ENCODE measurements around the gene LYSMD4.
A peak's percentile ranks its signal among the peaks of the same experiment; 100 is the strongest.

LYSMD4 gene

DNA sequence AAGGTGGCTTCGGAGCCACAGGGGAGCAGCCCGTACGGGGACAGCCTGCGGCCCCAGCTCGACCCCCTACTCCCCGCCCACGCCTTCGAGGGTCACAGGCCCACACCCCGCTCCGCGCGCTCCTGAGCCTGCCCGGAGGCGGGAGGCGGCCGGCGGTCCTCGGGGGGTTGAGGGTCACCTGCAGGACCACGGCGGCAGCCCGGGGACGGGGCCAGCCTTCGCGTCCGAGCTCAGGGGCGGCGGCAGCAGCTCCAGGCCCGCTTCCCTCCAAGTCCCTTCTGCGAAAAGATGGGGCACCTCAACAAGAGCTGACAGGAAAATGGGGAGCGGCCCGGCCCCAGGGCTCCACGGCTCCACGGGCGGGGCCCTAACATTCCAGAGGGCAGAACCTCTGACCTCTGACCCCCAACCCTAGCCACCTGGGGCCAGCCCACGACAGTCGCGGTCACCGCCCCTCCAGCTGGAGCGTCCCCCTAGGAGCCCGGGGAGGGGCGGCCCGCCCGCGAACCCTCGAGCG is 428 bp downstream of the LYSMD4 start:
- peak in 3 of 10 donors; percentile 24 to 88 (median 32) for DNase-seq
- intact Hi-C loops (cut with DNase I) = loop anchor here (1.0 to 10.0 kb wide), 4 partner anchors 168 to 628 kb away; partner anchors contain the start of genes LRRC28, MEF2A and SYNM

DNA sequence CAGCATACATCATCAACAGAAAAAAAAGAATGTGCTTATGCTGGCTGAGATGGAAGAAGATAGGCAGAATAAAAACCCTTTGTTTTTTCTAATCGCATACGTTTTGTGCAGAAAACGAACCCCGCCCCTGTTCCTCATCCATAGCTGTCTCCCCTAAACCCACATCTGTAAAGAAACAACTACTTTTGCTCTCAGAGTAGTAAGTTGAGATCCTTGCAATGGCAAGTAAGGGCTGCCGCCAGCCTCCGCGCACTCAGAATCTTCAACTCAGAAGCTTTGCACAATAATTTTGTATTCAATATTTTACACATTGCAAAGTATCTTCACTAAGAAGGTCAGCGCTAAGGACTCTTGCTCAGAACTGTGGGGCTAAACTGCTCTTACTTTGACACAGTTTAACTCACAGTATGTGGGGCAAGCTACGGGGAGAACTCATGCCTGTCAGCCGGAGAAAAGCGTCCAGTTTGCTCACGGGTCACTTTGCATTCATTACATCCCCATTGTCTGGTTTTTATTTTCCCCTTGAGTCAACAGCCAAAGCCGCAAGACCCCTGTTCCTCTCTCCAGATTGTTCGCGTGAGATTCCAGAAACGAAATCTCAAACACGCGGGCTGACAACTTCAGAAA is 1.0 kb downstream of the LYSMD4 start:
- no peak for DNase-seq
- intact Hi-C loops (cut with DNase I) = loop anchor here (5.0 to 10.0 kb wide), 3 partner anchors 167 to 627 kb away; partner anchors contain the start of genes MEF2A and SYNM

DNA sequence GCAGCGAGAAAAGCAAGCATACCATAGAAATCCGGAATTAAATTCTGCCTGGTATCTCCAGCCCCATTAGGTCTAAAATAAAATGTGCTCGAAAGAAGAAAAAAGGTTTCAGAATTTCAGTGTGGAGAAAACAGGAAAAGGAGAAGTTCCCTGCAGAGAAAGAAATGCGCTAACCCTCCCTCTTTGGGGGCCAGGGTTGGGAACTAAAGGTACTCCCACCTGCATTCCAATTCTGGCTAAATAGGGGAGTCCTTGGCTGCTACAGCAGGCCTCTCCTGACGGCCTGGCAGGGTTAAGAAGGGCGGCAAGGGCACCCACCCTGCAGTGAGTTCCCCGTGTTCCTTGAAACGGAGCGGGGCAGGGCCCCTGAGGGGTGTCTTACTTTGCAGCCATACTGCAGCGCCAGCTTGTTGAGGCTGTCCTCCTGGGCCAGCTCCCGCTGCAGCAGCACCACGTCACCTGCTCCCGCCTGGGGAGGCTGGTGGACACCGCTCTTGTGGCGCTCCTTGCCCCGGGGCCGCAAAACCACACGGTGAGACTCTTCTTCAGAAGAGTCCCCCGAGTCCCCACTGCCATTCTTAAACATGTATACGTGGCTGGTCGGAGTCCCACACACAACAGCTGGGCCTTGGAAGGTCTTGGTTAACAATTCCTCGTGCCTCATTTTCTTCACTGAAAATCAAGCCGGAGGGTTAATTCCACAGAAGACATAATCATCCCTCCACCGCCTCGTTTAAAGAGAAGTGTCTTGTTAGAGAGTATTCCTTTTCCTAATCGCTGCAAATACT is 1.7 kb downstream of the LYSMD4 start:
- peak in 2 of 10 donors; percentile 75 to 86 for DNase-seq
- intact Hi-C loops (cut with DNase I) = loop anchor here (2.0 to 10.0 kb wide), 4 partner anchors 167 to 627 kb away; partner anchors contain the start of genes MEF2A and SYNM

DNA sequence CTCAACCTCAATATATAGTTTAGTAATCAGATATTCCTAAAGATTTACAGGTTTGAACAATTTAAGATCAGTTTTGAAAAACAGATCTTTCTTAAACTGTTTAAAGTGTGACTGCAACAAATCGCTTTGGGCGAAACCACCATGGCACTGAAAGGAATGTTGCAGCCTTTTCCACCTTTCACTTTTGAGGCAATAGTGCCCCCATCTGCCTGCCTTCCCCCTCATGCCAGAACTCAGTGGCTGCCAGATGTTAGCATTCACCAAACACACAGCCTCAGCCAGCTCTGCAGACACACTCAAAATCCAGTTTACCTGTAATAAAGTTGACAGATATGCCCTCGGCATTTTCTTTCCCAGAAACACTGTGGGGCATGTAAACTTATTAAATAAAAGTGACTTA is 3.3 kb downstream of the LYSMD4 start:
- intact Hi-C loops (cut with DNase I) = loop anchor here (2.0 to 10.0 kb wide), 4 partner anchors 165 to 625 kb away; partner anchors contain the start of genes MEF2A and SYNM
- peak in 7 of 10 donors; percentile 51 to 90 (median 63) for DNase-seq

DNA sequence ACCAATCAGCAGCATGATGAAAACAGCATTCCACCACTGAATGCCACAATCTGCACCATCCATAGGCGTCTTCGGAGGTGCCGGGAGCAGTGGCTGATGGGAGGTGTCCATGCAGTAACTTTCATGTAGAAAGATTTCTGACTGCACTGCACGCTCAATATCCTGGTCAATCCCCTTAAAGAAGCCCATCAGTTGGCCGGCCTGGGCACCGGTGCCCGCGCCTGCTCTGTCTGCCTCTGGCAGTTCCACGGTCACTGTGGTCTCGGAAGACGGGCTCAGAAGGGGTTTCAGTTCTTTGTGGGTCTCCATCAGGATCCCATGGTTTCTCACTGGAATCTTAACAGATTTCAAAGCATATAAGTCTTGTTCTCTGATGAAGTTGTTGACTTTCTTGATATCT is 3.9 kb downstream of the LYSMD4 start:
- DNase-seq = no peak
- intact Hi-C loops (cut with DNase I) = no loop called here

DNA sequence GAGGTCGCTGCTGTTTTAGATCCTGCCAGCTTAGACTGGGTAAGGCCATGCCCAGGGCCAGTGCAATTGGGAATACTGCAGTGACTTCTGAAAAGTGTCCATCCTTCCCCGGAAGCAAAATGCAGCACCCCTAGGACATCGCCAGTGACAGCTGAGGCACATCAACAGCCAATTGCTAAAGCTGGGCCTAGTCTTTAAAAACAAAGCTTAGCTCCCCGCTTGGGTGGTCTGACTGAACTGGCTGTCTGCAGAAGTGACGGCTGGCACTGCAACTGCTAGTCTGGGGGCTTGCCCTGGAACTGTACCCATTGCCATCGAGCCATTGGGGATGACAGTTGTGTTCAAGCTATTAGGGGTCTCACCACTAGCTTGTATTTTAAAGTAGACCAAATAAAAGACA is 4.3 kb downstream of the LYSMD4 start:
- intact Hi-C loops (cut with DNase I) = no loop called here
- DNase-seq = no peak

DNA sequence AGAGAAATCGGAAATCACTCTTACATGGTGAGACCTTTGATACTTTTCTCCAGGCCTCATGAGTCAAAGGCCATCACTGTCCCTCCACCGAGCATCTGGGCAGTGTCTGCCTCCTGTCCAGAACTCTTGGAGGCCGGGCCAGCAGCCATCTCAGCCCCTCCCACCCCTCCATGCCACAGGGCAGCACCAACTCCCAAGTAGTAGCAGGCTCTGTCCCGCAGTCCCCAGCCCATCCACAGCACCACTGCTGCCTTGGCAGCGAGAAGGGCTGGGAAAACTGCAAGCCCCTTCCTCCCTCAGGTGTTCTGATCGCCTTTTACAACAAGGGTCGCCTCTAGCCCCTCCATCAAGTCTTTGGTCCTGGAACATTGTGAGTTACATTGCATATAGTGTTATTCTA is 5.5 kb downstream of the LYSMD4 start:
- intact Hi-C loops (cut with DNase I) = no loop called here
- no peak for DNase-seq

DNA sequence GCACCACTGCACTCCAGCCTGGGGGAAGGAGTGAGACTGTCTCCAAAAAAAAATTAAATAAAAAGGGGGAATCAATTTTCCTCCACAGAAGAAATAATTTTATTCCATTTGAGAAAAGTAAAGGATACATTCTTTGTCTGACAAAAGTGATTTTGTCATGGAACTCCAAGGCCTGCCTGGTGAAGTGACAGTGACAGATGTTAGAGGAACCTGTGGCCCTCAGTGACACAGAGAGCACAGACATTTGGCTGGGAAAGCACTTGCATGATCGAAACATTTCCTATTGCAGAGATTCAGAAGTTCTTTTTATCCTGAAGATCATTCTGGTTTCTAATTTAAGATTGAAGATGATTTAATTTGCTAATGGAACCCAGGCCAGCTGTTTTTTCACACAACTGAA is 5.9 kb downstream of the LYSMD4 start:
- no peak for DNase-seq
- intact Hi-C loops (cut with DNase I) = no loop called here

DNA sequence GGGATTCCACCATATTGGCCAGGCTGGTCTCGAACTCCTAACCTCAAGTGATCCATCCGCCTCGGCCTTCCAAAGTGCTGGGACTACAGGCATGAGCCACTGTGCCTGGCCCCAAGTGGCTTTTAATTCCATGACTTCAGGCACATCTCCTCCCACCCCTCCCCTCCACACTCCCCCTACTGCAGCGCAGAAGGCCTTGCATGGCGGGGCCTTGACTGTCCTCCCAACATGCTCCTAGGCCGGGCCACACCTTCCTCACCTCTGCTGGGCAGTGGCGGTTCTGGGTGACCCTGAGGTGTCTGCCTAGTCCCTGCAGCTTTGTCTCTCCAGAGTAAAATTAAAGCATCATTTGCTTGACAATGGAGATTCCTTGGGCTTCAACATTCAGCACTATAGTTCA is 6.9 kb downstream of the LYSMD4 start:
- no peak for DNase-seq
- intact Hi-C loops (cut with DNase I) = no loop called here

DNA sequence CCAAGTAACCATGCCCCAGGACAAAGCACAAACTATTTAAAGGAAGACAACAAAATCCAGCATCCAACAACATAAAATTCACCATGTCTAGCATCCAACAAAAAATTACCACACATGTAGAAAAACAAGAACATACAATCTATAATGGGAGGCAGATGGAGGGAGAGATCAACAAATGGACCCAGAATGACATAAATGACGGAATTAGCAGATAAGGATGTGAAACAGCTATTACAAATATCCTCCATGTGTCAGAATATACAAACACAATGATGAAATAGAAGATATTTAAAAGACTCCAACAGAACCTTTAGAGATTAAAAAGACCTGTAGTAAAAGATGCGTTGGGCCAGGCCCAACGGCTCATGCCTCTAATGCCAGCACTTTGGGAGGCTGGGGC is 10.8 kb downstream of the LYSMD4 start:
- intact Hi-C loops (cut with DNase I) = no loop called here
- no peak for DNase-seq

DNA sequence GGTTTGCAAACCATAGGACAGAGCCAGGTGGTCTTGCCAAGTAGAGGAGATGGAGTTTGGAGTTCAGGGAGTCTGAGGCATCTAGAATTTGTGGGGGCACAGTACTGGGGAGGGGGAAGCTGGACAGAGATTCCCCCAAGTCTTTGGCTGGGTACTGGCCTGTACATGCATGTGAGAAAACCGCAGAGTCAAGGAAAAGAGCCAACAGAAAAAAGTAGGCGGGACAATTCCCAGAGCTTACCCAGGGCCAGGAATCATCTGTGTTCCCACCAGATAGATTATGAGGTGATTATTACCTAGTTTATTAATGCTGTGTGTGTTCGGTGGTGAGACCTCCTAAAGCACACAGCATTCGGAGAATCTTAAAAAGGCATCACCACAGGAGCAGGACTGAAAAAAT is 11.3 kb downstream of the LYSMD4 start:
- intact Hi-C loops (cut with DNase I) = no loop called here
- no peak for DNase-seq

DNA sequence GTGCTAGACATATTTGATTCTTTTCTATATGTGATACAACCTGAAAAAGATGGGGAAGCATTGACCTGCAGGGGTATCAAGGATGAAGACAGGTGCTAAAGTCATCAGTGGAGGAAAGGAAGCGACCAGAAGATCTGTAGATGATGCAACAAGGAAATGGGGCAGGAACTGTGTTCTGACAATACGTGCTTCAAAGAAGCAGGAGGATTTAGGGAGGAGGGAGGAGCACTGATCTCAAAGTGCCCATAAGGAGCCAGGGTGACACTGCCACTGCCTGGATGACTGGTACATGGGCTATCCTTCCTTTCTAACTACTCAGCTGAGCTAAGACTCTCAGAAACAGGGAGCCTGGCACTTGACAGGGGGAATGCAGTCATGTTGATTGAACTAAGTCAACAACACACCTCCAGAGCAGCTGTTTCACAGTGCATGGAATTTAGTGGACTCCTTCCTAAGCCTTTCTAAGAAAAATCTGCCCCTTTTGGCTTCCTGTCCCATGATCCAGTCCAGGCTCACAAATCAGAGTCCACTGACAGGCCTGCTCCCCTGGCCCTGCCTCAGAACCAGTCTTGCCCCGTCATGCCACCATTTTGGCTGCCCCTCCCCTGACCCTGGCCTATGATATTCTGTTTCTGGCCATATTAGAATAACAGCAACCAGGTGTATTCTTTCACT is 12.0 kb downstream of the LYSMD4 start:
- intact Hi-C loops (cut with DNase I) = no loop called here
- DNase-seq = no peak

DNA sequence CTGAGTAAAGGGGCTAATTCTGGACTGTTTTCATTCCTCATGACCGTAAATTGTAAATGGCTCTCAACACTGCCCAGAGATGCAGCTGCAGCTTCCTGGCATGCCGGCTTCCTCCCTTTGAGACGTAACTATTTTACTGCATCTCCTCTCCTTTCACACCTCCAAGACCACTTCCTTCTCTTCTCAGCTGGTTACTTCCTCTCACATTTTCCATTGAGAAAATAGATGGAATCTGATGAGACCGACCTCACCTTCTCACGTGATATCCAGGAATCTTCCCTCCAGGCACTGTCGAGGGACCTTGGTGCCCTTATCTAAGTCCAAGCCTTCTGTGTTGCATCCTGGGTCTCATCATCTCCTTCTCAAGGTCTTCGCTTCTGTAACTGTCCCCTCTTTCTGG is 12.7 kb downstream of the LYSMD4 start:
- DNase-seq = no peak
- intact Hi-C loops (cut with DNase I) = no loop called here

DNA sequence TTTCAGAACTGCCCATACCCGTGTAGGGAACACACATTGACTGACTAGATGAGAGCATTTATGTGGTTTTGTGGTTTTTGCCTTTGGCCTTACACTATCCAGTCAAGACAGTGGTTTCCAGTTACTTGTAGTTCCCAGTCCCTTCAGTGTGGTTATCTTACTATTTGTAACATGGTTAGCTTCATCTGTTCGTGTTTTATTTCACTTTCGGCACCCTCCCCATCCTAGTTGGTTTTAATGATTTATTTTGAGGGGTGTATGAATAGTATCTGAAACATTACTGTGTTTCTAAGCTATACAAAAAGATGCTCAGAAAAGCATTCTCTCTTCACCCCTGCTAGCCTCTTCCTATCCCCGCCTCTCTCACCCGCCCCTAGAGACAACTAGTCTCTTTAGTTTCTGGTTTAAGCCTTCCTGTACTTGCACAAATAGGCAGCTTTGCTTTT is 14.1 kb downstream of the LYSMD4 start:
- intact Hi-C loops (cut with DNase I) = no loop called here
- no peak for DNase-seq

DNA sequence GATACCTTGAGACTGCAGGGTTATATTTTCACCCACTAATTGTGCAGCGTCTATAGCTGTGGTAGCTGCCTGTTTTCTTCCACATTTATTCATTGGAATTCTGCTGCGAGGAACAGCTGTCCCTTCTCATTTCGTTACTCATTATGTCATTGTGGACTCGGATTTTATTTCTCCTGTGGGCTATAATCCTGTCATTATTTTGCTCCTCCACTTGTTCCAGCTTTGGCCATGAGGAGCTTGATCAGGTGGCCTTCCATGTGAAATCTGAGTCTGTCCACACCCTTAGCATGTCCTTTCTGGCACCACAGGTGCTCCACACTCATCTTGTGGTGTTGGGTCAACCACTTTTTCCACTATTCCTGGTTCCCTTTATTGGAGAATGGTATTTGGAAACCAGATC is 14.8 kb downstream of the LYSMD4 start:
- DNase-seq = no peak

DNA sequence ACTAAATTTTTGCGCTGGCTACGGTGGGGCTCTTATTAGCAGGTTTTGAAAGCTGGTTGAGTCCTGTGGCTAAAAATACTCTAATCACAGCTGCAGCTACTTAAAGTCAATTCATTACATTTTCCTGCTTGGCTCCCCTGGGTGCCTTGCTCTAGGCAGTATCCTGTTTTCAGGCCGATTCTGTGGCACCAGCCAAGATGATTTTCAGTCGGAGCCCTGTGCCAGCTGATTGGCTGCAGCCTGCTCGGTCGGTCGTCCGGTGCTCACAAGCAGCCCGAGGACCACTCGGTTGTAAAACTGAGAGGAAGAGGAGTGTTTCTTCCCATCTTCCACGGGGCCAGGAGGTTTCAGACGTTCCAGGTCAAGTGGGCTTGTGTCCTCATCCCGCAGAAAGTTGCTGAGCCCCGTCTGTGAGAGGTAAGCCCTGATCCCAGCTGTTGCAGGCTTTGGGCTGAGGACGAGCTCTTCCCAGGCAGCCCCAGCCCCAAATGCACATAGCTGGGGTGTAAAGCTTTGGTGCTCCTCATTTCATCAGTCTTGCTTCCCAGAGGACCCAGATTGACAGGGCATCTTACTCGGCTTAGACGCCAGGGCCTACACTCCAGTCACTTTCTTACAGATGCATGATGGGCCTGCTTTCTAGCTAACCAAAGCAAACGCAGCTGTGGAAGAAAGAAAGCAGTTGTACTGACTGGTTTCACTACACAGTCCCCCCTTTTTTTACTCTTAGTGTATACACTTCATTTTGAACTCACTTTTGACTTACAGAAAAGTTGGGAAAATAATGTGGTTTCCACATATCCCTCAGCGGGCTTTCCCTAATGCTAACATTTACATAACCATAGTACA is 15.9 kb downstream of the LYSMD4 start:
- peak in 2 of 10 donors; percentile 84 to 92 for DNase-seq
- intact Hi-C loops (cut with DNase I) = no loop called here

More for the DNA sequence above, 14.8 kb downstream of the LYSMD4 start:
- intact Hi-C loops (cut with DNase I) = no loop called here

DNA sequence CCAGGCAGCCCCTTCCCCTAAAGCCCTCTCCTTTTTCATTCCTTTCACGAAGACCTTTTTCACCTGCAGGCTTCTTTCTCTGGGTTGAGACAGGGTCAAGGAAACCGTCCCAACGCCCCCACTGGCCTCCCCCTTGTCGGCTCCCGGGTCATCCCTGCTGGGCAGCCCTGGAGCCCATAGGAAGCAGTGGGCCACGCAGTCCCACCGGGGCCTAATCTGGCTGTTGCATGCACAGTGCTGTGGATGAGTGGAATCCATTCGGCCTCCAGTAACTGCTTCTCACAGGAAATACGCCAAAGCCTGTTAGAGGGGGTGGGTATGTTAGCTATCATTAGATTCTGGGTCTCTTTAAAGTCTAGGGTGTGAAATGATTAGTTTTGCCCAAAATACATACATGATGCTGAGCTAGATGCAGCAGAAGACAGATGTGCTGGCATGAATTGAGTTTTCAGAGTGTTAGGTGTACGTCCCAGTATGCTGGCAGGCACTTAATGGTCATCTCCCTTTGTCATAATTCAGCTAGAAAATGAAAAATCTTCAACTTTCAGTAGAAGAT is 16.6 kb downstream of the LYSMD4 start:
- no peak for DNase-seq
- intact Hi-C loops (cut with DNase I) = no loop called here

DNA sequence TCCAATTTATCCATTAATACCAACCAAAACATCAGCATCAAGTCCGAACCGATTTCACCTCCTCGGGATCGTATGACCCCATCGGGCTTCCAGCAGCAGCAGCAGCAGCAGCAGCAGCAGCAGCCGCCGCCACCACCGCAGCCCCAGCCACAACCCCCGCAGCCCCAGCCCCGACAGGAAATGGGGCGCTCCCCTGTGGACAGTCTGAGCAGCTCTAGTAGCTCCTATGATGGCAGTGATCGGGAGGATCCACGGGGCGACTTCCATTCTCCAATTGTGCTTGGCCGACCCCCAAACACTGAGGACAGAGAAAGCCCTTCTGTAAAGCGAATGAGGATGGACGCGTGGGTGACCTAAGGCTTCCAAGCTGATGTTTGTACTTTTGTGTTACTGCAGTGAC is 20.8 kb downstream of the LYSMD4 start:
- intact Hi-C loops (cut with DNase I) = no loop called here
- DNase-seq = peak in 1 of 10 donors; percentile 90

DNA sequence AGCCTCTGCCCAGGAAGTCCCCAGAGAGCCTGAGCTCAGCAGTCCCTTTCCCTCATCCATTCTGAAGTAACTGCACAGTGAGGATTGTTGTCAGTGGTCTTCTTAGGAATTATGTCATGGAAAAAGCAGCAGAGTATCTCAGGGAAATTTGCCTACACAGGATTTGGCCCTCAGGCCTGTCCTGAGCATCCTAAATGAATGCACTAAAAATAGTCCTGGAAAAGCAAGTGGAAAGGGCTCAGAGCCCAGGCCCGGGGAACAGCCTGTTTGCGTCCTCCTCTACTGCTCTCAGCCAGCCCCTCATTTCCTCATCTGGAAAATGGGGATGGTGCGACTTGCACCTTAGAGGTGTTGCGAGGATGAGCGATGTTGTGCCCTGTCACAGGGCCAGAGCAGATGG is 21.6 kb downstream of the LYSMD4 start:
- DNase-seq = peak in 4 of 10 donors; percentile 33 to 89 (median 82)
- intact Hi-C loops (cut with DNase I) = no loop called here

Data from posterior cingulate gyrus (tissue), 11 donors.